Measurements from ENCODE around the gene S100A4.

GRCh38 chr1:153592748-153593147 lies 47.1 kb upstream of the S100A4 start:
- TF ChIP-seq CTCF (IDR thresholded peaks at IDR 0.05 in 2 of 3, conservative IDR thresholded peaks at IDR 0.05 in 1 of 3; ENCODE audit: borderline replicate concordance in 1 of 3, insufficient read depth in 1 of 3, low read depth in 2 of 3, low read length in 2 of 3) = no peak
- no peak for TF ChIP-seq TCF7L2 (IDR thresholded peaks at IDR 0.05; ENCODE audit: borderline replicate concordance, extremely low read depth, insufficient read depth, insufficient read length)
- TF ChIP-seq YY1 (IDR thresholded peaks at IDR 0.05; ENCODE audit: extremely low read depth, insufficient replicate concordance, low read depth, low read length) = no peak
- no peak for TF ChIP-seq RAD21 (IDR thresholded peaks at IDR 0.05; ENCODE audit: low read depth)
- no peak for TF ChIP-seq EZH2phosphoT487 (IDR thresholded peaks at IDR 0.05; ENCODE audit: borderline replicate concordance)
- no peak for TF ChIP-seq POLR2AphosphoS5 (IDR thresholded peaks at IDR 0.05; ENCODE audit: low read depth, low read length)
- TF ChIP-seq REST (IDR thresholded peaks at IDR 0.05; ENCODE audit: low read depth) = no peak
- TF ChIP-seq SIN3A (IDR thresholded peaks at IDR 0.05; ENCODE audit: low read depth) = no peak
